ENCODE results near the gene MRGPRG.

DNA sequence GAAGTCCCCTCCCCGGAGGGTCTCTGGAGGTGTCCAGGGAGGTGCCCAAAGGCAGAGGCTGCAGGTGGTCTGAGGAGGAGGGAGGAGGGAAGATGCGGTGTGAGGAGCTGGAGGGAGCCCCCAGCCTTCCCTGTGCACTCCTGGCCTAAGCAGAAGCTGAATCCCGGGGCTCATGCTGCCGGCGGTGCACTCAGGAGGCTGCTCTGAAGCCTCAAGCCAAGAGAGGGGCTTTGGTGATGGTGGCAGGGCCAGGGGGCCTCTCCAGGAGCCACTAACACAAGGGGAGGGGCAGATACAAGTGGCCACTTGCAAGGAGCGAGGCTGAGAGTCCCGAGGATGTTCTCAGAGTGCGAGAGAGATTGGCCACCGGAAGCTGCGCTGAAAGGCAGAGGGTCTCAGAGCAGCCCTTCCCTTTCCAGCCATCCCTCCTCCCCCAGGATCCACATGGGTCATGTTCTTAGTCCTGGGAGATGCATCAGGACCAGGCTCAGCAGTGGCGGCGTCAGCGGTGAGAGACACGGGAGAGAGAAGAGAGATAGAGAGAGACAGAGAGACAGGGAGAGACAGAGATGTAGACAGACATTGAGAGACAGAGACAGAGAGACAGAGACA is 774 bp upstream of the MRGPRG start:
- TF ChIP-seq CTCF (IDR thresholded peaks at IDR 0.05; ENCODE audit: poor library complexity, severe bottlenecking): no peak
- no peak for TF ChIP-seq POLR2AphosphoS5 (IDR thresholded peaks at IDR 0.05)
- TF ChIP-seq EZH2 (IDR thresholded peaks at IDR 0.05; ENCODE audit: borderline replicate concordance, insufficient read depth, low read length, poor library complexity, severe bottlenecking): no peak
- no peak for TF ChIP-seq REST (IDR thresholded peaks at IDR 0.05; ENCODE audit: borderline replicate concordance)
- no peak for TF ChIP-seq RAD21 (conservative IDR thresholded peaks at IDR 0.05)
- no peak for TF ChIP-seq EP300 (conservative IDR thresholded peaks at IDR 0.05; ENCODE audit: poor library complexity, severe bottlenecking)
- no peak for TF ChIP-seq MXI1 (conservative IDR thresholded peaks at IDR 0.05; ENCODE audit: poor library complexity, severe bottlenecking)
- TF ChIP-seq TAF1 (IDR thresholded peaks at IDR 0.05; ENCODE audit: low read depth): no peak

Data from neural cell (in vitro differentiated cells).